Liver (tissue), 9 donors: ENCODE measurements around the gene ARVCF. TPM values are rescaled to one million over a fixed set of nuclear protein-coding genes. Genes with fewer than 3 reads are reported as not detected.

Experiments
- DNase-seq: peaks from one replicate; pipeline ENCODE4 v3.0.0-alpha.2; 2017; ENCODE audit warnings: low spot score
- H3K27ac ChIP-seq, 2 donors: one replicate each; pipeline ENCODE4 v1.7.0; 2013; ENCODE audit warnings: inconsistent platforms in 2 of 2, low read length in 2 of 2, control low read depth in 1 of 2, low read depth in 1 of 2, mild to moderate bottlenecking in 1 of 2
- H3K27me3 ChIP-seq, 4 donors: one replicate each; pipeline versions ENCODE4 v1.6.1 to v1.7.0; 2013; ENCODE audit warnings: low read length in 3 of 4, inconsistent platforms in 1 of 4, mild to moderate bottlenecking in 1 of 4, moderate library complexity in 1 of 4; ENCODE audit not compliant: control insufficient read depth in 4 of 4, insufficient read depth in 4 of 4
- H3K36me3 ChIP-seq, 4 donors: one replicate each; pipeline versions ENCODE4 v1.6.1 to v1.7.0; 2013; ENCODE audit warnings: low read length in 3 of 4, mild to moderate bottlenecking in 3 of 4, low read depth in 1 of 4, moderate library complexity in 1 of 4; ENCODE audit not compliant: control insufficient read depth in 4 of 4, insufficient read depth in 3 of 4
- H3K4me1 ChIP-seq, 4 donors: one replicate each; pipeline versions ENCODE4 v1.6.1 to v1.7.0; 2013; ENCODE audit warnings: low read length in 3 of 4, mild to moderate bottlenecking in 3 of 4, moderate library complexity in 1 of 4; ENCODE audit not compliant: control insufficient read depth in 4 of 4, insufficient read depth in 4 of 4
- H3K4me3 ChIP-seq, 3 donors: one replicate each; pipeline versions ENCODE4 v1.6.1 to v1.7.0; 2013; ENCODE audit warnings: low read length in 3 of 3, control low read depth in 1 of 3, low read depth in 1 of 3, mild to moderate bottlenecking in 1 of 3
- H3K9ac ChIP-seq, 2 donors: one replicate each; pipeline ENCODE4 v1.7.0; 2013; ENCODE audit warnings: low read length in 2 of 2, mild to moderate bottlenecking in 2 of 2, moderate library complexity in 2 of 2, control low read depth in 1 of 2, low read depth in 1 of 2
- H3K9me3 ChIP-seq, 4 donors: one replicate each; pipeline versions ENCODE4 v1.6.1 to v1.7.0; 2013; ENCODE audit warnings: low read length in 3 of 4; ENCODE audit not compliant: control insufficient read depth in 4 of 4
- ATF3 ChIP-seq: IDR thresholded peaks from 2 replicates; pipeline ENCODE4 v1.6.1; 2016; ENCODE audit warnings: antibody characterized with exemption
- EGR1 ChIP-seq, 2 donors: IDR thresholded peaks; 2 replicates each; pipeline ENCODE4 v1.6.1; 2016 to 2018; ENCODE audit warnings: antibody characterized with exemption in 2 of 2, low read depth in 2 of 2
- FOXA2 ChIP-seq: IDR thresholded peaks from 2 replicates; pipeline ENCODE4 v1.6.1; 2016; ENCODE audit warnings: antibody characterized with exemption
- GABPA ChIP-seq, 2 donors: IDR thresholded peaks in 1 of 2; conservative IDR thresholded peaks in 1 of 2; 2 replicates each; pipeline ENCODE4 v1.6.1; 2016; ENCODE audit warnings: antibody characterized with exemption in 2 of 2, mild to moderate bottlenecking in 1 of 2, moderate library complexity in 1 of 2
- HNF4G ChIP-seq: IDR thresholded peaks from 2 replicates; pipeline ENCODE4 v1.6.1; 2016; ENCODE audit warnings: antibody characterized with exemption
- JUND ChIP-seq, 2 donors: IDR thresholded peaks; 2 replicates each; pipeline ENCODE4 v1.6.1; 2016; ENCODE audit warnings: antibody characterized with exemption in 2 of 2
- MAX ChIP-seq: IDR thresholded peaks from 2 replicates; pipeline ENCODE4 v1.6.1; 2016; ENCODE audit warnings: antibody characterized with exemption
- NR2F2 ChIP-seq: IDR thresholded peaks from 2 replicates; pipeline ENCODE4 v1.6.1; 2016; ENCODE audit warnings: antibody characterized with exemption
- RAD21 ChIP-seq, 2 donors: IDR thresholded peaks; 2 replicates each; pipeline ENCODE4 v1.6.1; 2016; ENCODE audit warnings: antibody characterized with exemption in 2 of 2, mild to moderate bottlenecking in 2 of 2
- RXRA ChIP-seq, 2 donors: IDR thresholded peaks; 2 replicates each; pipeline ENCODE4 v1.6.1; 2017 to 2018; ENCODE audit warnings: antibody characterized with exemption in 2 of 2, mild to moderate bottlenecking in 1 of 2
- SP1 ChIP-seq: IDR thresholded peaks from 2 replicates; pipeline ENCODE4 v1.6.1; 2018; ENCODE audit warnings: antibody characterized with exemption, mild to moderate bottlenecking
- YY1 ChIP-seq: IDR thresholded peaks from 2 replicates; pipeline ENCODE4 v1.6.1; 2016; ENCODE audit warnings: antibody characterized with exemption, mild to moderate bottlenecking
- WGBS: extraction: QIAGEN DNeasy Blood & Tissue Kit; methylation state at CpG from one replicate; pipeline ENCODE4 v1.1.7; 2013; 5-methylcytosine and 5-hydroxymethylcytosine counted together
- polyA plus RNA-seq, 2 donors: library from polyadenylated mRNA; stranded (reverse) in 1 of 2; unstranded in 1 of 2; fragments of 200-250 nt in 1 of 2; fragments of >200 nt in 1 of 2; fragmentation: Nextera tagmentation in 1 of 2; extraction: Ambion mirVana in 1 of 2; gene quantifications; one replicate each; pipeline versions ENCODE4 v1.2.1 to v1.2.3, GENCODE V29; 2013 to 2015
- total RNA-seq, 2 donors: library from RNA; depleted of rRNA; stranded (reverse); fragments of >200 nt; gene quantifications; one replicate each; pipeline ENCODE4 v1.2.3, GENCODE V29; 2014
- donor health status: healthy.
- donor health status: healthy.
- donor health status: healthy.
- donor health status: healthy.
- donor health status: healthy.

Gene ARVCF
- total and polyA plus RNA-seq, 4 donors = 3.8 to 48.8 (median 26.1) TPM

- no peak for DNase-seq
- H3K9ac ChIP-seq = peak overlapping the region; percentile 90 to 95
- TF ChIP-seq SP1 (no peak), NR2F2 (no peak)
- 24% methylated on average over 8 of the region's 8 CpGs for WGBS
- peak overlapping the region; percentile 37 to 89 (median 64) for H3K4me3 ChIP-seq
- H3K36me3 ChIP-seq = no peaks in the 10 kb centered on the region
- no peaks in the 10 kb centered on the region for H3K27me3 ChIP-seq
- H3K4me1 ChIP-seq = peaks cover 7 to 41% (median 23%) of the 10 kb centered on the region in 4 donors
- no peaks in the 10 kb centered on the region for H3K9me3 ChIP-seq
- H3K27ac ChIP-seq = peak overlapping the region; percentile 86 to 89
Observed at GRCh38 chr22:19942157-19943081, 74.2 kb downstream of the ARVCF start.

DNA sequence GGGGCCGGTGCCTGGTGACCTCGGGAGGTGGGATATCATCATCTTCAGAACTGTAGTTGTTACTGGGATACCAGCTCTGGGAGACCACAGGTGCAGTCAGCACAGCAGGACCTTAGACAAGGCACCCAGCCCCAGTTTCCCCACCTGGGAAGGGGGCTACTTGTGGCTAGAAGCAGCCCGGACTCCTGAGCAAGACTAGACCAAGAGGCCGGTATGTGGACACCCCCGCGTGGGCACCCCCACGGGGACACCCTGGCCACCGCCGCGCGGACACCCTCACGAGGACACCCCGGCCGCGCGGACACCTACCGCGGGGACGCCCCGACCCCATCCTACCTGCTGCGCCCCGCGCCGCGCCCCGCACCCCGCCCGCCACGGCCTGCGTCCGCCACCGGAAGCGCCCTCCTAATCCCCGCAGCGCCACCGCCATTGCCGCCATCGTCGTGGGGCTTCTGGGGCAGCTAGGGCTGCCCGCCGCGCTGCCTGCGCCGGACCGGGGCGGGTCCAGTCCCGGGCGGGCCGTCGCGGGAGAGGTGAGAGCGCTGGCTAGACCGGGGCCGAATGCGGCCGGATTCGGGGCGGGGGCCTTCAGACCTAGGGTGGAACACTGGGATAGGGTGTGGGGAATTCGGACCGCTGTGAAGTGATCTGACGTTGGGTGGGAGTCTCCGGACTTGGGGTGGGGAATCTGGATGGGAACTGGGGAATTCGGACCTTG lies 75.1 kb downstream of the ARVCF start, which contains the start of the genes COMT and TXNRD2:
Gene COMT, plus strand, starts transcription at position 408 of the 718 bp plus-strand sequence. CDS start 20,755 bp downstream, outside the sequence.
Gene TXNRD2, minus strand, starts transcription at position 454 of the 718 bp plus-strand sequence. Its CDS starts 15 bp downstream, at position 439.
- H3K4me1 ChIP-seq = peaks cover 10 to 45% (median 28%) of the 10 kb centered on the region in 4 donors
- TF ChIP-seq JUND (IDR thresholded peaks at IDR 0.05) (no peak), YY1 (peak; percentile 79)
- 1% methylated on average over 63 of the region's 63 CpGs for WGBS

DNA sequence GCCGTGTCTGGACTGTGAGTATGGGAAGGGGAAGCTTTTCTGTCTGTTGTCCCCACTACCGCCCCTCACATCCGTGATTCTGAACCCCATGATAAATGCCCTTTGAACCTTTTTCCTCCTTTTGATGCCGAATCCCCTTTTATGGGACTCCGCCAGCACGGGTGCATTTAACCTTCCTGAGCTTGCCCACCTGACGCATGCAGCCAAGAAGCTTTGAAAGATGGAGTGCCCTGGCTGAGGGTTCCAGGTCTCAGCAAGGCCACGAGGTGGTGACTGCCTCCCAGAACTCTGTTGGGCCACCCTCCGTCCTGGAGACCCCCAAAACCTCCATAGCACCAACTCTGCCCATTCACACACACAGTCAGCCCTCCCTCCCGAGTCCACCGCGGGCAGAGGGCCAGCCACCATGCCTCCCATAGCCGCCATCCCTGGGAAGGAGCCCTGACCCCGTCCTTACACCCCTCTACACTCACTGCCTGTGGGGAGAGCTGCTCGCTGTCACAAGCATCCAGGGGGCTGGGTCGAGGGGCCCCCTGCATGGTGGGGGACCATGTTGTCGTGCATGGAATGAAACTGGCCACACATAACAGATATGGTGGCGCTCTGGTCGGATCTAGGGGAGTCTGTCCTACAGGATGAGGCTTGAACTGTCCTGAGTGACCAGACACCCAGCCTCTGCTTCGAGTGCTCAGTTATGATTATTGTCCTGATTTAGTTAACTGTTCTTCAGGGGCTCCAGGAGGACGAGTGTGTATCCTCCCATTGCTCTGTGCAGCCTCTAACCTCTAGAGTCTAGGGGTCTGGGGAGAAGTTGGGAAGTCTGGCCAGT lies 75.9 kb downstream of the ARVCF start:
- 71% methylated on average over 21 of the region's 21 CpGs for WGBS
- DNase-seq = no peak
- Histone ChIP-seq H3K4me1 (peaks cover 11 to 47% (median 28%) of the 10 kb centered on the region in 4 donors), H3K9ac (peak overlapping the region; percentile 21 to 76), H3K27me3 (no peaks in the 10 kb centered on the region), H3K9me3 (no peaks in the 10 kb centered on the region), H3K4me3 (peak overlapping the region; percentile 37 to 89 (median 54)), H3K36me3 (no peaks in the 10 kb centered on the region), H3K27ac (peak overlapping the region; percentile 86 to 89)
- TF ChIP-seq EGR1 (IDR thresholded peaks at IDR 0.05; ENCODE audit: low read depth in 2 of 2) = no peak
- no peak for TF ChIP-seq MAX
- TF ChIP-seq SP1 = no peak
- TF ChIP-seq FOXA2 = no peak
- TF ChIP-seq GABPA (IDR thresholded peaks at IDR 0.05 in 1 of 2, conservative IDR thresholded peaks at IDR 0.05 in 1 of 2) = no peak
- no peak for TF ChIP-seq HNF4G
- no peak for TF ChIP-seq RAD21 (IDR thresholded peaks at IDR 0.05)
- TF ChIP-seq ATF3 = no peak
- TF ChIP-seq RXRA (IDR thresholded peaks at IDR 0.05) = no peak

More for the DNA sequence above, 75.1 kb downstream of the ARVCF start, which contains the start of the genes COMT and TXNRD2:
- Histone ChIP-seq H3K27me3 (no peaks in the 10 kb centered on the region), H3K9ac (peak within 1 kb of the TSS; percentile 90 to 95), H3K4me3 (peak within 1 kb of the TSS; percentile 37 to 89 (median 64)), H3K27ac (peak within 1 kb of the TSS; percentile 86 to 89), H3K9me3 (no peaks in the 10 kb centered on the region), H3K36me3 (no peaks in the 10 kb centered on the region)
- DNase-seq = peak; percentile 80
